Measurements from ENCODE around the gene EFCAB8.
"Not testable (repeated sequence)": the region's sequence is repeated elsewhere in the genome, so short reads cannot be mapped to it uniquely, and the experiment has no call there.

Gene EFCAB8

DNA sequence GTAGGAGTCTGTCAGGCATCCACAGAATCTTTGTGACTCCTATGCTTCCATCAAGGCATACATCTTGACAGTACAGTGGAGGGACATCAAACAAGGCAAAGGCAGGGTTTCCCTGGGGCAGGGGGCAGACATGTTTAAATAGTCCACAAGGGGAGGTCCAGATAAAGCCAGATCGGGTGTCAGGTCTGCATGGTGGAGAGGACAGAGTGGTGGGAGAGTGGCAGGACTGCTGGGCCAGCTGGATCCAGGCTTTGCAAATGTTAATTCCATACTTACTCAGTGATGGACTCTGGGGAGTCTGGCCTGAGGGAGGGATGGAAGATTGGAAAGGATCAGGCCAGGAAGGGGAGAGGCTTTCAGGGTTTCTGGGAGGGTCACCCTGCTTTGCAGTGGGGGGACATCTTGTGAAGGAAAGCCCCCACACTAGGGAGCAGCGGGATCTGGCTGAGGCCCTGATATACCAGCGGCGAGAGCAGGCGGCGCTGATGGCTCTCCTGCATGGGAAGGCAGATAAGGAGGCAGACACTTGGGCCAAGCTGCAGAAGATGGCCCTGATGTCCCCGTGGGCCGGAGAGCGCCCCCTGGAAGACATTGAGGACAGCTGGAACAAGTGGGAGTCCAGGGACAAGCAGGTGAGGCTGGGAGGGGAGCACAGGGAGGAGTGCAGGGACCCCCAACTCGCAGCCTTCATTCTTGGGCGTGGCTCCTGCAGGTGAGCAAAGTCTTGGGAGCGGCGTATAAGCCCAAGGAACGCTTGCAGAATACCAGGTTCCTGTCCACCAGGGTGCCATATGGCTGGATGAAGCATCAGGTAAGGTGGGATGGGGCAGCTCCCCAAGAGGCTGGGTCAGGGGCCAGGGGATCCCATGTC is 100.9 kb downstream of the EFCAB8 start:
- DNase-seq (ENCODE audit: low read depth) = no peak

DNA sequence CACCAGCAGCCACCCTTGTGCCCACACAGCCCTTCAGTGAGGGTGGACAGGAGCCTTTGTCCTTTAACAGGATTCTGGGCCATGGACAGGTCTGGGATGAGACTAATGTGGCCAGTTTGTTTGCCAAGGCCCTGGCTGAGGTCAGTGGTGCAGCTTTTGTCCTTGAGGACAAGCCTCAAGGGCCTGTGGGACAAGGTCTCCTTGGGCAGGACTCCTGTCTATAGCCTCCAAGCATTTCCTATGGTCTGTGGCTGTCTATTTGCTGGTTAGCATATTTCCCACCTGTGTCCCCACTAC is 101.4 kb downstream of the EFCAB8 start:
- DNase-seq (ENCODE audit: low read depth) = no peak

DNA sequence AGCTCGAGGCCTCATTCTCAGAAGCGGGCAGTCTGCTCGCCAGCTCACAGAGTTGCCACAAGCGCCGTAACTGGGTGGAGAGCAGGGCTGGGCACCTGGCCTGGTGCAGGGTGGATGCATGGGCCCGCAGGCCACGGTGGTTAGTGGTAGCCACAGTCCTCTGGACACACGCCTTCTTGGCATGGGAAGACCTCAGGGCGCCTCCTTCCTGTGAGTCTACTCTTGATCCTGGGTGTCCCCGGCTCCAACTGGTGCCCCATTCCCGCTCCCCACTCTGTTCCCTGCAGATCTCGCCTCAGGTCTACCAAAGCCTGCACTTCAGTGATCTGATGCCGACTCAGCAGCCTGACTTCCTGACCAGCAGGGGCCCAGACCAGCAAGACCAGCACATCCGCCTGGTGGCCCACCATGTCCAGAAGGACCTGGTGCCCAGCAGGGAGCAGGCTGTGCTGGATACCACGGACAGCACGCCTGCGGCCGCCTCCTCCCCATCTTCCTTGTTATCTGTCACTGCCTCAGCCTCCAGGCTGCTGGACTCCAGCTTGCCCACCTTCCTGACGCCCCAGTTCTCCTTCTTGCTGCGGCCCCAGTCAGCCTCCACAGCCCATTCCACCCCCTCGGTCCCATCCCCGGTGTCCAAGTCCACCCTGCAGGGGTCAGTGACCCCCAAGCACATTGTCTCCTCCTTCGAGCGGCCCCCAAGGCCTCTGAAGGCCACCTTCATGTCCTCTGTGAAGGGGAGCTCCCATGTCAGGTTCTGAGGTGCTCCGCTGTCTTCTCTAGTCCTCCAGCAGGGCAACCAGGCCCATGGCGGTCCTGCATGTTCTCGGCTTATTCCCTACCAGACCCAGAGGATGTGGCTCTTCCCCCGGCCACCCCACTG is 102.4 kb downstream of the EFCAB8 start:
- no peak for DNase-seq (ENCODE audit: low read depth)

DNA sequence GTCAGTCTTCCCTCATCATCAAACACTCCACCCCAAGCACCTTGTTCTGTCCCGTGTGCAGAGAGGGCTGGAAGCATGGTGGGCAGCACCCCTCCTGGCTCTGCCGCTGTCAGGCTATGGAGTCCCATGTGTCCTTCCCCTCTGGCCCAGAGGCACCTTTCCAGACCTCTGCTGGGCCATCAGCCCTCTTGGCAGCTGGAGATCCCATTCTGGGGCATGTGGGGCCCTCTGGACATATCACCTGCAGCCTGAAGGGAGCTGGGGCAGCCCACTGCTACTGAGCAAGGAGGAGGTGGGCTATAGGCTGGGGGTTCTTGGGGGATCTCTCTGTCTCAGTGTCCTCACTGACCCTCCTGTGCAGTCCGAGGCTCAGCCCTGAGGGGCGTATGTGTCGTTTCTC is 103.3 kb downstream of the EFCAB8 start:
- DNase-seq (ENCODE audit: low read depth) = no peak

DNA sequence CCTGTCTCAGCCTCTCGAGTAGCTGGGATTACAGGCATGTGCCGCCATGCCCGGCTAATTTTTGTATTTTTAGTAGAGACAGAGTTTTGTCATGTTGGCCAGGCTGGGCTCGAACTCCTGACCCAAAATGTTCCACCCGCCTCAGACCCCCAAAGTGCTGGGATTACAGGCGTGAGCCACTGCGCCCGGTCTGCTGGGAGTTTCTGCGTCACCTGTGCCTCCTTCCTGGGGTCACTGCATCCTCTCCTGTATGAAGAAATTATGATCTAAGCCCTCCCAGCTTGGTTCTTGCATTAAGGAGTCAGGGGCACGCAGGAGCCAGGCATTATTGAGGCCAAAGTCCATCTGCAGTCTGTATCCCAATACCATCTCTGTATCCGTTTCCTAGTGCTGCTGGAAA is 103.9 kb downstream of the EFCAB8 start:
- not testable (repeated sequence) for DNase-seq (ENCODE audit: low read depth)

DNA sequence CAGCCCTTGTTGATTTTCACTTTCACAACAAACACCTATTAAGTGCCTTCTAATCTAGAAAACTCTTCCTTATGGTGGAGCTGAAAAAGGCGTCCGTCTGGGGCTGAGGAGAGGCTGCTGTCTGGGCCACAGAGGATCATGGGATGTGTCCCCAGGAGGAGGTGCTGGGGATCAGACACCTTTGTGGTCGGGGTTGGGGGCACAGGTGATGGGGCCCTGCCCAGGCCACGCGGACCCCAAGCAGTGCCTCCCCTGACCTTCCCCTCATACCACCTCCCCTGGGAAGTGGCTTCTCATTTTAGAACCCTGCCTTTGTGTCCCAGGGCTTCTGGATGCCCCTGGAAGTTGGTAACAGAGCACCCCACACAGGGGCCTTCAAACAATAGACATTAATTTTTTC is 104.5 kb downstream of the EFCAB8 start:
- no peak for DNase-seq (ENCODE audit: low read depth)

DNA sequence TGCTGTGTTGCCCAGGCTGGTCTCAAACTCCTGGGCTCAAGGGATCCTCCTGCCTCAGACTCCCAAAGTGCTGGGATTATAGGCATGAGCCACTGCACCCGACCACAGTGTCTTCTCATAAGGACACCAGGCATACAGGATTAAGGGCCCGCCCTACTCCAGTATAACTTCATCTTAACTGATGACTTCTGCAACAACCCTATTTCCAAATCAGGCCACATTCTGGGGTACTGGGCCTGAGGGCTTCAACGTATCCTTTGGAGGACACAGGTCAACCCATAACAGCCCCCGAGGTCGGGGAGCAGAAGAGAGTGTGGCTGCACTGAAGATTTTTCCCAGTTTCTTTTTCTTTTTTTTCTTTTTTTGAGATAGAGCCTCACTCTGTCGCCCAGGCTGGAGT is 105.9 kb downstream of the EFCAB8 start:
- no peak for DNase-seq (ENCODE audit: low read depth)

DNA sequence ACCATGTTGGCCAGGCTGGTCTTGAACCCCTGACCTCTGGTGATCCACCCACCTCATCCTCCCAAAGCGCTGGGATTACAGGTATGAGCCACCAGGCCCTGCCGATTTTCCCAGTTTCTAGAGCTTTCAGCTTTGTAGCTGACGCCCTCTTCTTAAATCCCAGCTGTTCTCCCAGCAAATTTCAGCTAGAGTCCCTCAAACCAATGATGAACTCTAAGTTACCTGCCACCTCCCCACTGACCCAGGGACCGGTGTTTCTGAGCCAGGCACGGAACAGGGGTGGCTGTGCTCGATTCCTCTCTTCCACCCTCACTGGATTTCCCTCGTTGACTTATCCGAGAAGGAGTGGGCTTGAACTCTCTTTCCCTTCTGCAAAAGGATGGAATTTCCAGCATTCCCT is 106.4 kb downstream of the EFCAB8 start:
- DNase-seq (ENCODE audit: low read depth) = no peak

DNA sequence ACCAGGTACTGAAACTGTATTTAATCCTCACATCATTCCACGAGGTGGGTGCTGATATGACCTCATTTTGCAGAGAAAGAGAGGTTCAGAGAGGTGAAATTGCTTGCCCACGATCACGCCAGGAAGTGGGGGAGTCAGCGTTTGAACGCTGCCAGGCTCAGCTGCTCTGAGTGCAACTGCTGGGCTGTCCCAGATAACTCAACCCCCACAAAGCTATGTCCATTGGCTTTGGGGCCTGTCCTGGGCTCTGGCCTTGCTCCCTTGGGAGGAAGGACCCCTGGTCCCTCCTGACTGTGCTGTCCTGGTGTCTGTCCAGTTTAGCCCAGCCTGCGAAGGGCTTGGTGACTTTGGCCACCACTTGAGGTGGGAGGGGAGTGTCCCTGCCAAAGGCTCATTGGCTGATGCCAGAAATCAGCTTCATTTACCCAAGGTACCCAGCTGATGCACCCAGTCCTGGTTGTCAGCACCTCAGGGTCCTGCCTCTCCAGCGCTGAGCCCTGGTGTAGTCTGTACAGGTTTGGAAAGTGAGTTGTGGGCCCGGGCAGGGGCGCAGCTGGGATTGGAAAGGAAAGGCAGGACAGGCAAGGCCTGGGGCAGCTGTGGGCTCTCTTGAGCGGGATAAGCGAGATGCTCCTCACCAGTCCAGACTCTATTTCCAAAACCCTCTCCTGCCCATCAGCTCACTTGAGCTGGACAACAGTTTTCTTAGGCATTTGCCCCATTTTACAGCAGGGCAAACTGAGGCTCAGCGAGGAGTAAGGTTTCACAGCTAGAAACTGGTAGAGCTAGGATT is 107.1 kb downstream of the EFCAB8 start:
- DNase-seq (ENCODE audit: low read depth) = no peak

DNA sequence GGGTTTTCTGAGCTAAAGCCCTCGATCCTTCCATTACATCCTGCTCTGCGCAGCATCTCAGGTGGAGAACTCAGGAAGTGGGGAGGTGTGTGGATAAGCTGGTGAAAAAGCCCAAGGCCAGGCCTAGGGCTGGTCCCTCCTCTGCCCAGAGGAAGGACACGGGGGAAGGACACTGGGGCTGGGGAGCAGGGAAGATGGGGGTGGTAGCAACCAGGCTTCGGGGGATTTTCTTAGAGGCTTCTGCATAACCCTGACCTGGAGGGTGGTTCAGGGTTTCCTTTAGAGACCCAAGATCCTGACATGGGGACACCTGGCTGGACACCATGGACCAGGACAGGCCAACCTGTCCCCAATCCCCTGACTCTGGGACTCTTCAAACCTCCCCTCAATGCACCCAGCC is 107.7 kb downstream of the EFCAB8 start:
- DNase-seq (ENCODE audit: low read depth) = no peak

DNA sequence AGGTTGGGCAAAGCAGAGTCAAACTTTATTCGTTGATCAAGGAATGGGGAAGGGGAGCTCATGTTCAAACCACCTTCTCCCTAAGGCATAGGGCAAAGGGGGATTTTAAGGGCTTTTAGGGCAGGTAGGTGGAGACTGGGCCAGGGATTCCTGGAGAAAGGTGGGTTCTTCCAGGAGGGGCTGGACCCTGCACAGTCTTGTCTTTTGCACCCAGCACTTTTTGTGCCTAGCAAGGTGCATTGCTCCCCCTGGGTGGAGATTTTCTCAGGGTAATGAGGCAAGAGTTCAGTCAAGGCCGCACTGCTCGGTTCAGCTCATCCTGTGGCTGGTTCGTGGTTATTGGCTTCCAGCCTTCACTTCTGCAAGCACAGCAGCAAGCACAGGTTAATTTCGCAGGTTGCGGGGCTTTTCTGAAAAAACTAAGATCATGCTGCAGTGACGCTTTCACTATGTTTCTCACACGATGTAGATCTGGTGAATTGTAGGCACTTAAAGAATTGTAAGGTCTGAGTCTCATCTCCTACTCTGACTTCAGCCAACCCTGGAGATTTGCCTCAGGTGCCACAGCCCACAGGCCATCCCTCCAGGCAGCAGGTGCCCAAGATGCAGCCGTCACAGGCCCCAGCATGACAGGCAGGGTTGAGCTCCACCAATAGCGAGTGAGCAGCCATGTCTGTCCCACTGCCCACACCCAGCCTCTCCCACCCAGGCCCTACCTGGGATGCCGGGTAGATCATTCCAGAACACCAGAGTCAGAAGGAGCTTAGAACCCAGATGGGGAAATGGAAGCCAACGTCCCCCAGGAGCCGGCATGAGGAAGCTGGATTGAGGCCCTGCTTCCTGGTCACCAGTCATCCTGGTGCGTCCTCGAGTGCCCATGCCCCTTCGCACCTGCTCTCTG is 108.4 kb downstream of the EFCAB8 start:
- peak; percentile 60 for DNase-seq (ENCODE audit: low read depth)

DNA sequence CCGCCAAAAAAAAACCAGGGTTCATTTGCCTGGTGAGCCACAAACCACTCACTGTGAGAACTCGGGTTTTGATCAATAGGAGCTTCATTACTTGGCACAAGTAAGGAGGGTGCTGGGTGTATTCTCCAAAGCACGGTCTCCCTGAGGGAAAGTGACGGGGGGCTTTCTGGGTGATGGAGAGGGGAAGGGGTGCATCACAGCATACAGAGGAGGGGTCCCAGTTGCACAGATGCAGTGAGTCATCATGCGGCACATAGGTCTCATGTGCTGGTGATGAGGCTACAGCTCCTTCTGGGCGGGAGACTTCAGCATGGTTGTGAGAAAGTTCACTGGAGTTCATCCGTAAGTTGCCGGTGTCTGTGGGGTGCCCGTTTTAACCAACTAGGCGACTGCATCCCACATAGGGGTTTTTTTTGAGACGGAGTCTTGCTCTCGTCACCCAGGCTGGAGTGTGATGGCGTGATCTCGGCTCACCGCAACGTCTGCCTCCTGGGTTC is 109.3 kb downstream of the EFCAB8 start:
- DNase-seq (ENCODE audit: low read depth) = peak; percentile 74

DNA sequence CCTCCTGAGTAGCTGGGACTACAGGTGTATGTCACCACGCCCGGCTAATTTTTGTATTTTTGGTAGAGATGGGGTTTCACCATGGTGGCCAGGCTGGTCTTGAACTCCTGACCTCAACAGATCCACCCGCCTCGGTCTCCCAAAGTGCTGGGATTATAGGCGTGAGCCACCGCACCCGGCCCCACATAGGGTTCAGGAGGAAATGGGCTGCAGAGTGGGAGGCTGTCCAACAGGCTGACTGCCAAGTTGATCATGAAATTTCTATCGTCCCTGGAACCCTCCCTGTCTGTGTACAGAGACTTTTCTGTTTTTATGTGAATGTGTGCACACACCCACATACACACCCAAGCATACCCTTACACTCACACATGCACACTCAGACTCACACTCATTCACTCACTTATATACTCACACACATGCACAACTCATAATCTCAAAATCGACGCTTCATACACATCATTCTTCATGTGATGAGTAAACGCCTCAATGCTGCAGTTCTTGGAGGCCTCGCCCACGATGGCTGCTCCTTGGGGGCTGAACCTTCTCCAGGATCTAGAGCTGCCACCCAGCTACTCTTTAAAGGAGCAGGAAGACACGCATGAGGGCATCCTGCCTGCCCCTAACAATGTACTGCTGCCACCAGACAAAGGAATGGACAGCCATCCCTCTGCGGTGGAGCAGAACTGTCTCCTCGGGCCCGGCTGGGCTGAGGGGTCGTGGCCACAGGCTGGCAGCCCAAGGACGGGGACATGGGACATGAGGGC is 109.9 kb downstream of the EFCAB8 start:
- DNase-seq (ENCODE audit: low read depth) = no peak

DNA sequence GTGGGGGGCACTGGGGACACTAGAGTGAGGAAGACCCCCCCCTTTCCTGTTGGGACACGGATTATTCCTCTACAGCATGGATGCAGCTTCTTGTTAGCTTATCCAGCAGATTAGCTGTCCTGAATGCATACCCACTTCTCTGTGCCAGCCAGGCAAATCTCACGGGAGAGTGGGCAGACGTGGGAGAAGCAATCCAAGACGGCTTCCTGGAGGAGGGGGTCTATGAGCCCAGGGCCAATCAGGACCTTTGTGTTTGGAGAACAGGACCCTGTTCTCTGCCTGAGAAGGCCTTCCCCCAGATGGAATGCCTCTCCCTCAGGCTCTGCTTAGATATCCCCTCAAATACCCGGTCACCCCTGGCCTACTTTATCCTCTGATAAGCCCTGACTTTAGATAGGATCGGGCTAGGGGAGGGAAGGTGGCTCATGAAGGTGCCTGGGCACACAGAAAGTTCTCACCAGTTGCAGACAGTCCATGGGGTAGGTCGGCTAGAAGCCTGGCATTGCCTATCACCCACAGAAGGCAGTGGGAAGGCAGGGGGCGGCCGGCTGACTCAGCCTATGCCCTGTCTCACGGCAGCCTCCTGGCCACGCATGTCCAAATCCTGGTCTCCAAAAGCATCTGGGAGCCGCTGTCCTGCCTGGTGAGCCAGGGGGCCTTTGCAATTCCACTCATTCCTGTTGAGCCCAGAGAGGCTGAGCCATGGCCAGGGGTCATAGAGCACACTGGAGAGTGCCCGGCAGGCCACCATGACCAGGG is 110.8 kb downstream of the EFCAB8 start:
- DNase-seq (ENCODE audit: low read depth) = no peak

DNA sequence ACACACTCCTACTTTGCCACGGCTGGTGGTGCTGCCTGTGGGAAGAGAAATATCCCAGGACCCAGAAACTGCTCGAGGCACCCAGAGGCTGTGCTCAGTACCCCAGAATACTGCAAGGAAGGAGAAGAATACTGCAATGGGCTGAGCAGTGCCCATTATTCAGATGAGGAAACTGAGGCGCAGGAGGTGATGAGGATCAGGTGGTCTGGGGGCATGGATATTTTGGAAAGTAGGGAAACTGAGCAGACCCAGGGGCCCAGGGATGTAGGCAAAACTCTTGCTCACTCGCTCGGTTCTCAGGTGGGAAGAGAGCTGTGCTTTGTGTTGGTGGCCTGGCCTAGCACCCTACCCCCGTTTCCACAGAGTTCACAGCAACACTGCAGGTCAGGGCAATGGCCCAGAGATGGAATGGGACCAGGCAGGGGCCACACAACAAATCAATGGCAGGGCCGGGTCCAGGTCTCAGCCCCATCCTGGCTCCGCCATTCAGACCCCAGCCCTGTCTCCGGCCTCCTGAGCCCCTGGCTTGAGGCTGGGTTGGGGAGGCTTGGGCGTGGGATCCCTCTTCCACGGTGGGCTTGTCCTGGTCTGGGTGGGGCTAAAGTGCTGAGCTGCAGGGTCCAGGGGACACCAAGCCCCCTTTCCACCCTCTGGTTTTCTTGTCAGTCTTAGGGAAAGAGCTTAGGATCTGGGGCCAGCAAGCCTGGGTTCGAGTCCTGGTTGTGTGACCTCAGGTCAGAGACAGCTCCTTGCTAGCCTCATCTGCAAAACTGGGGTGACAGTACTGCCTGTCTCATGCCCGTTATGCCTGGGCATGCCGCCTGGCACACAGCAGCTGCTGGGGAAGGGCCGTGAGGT is 111.6 kb downstream of the EFCAB8 start:
- no peak for DNase-seq (ENCODE audit: low read depth)

DNA sequence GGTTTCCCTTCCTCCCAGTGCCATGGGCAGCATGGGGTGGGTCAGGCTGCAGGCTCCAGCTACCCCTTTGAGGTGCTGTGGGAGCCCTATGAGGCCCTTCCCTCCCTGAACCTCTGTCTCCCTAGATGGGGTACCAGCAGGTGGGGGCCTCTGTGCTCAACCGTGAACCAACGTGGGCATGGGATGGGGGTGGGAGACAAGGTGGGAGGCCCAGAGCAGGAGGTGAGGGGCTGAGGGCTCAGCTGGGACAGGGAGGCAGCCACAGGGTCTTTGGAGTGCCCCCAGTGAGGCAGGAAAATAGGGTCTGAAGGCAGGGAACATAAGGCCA is 112.2 kb downstream of the EFCAB8 start:
- DNase-seq (ENCODE audit: low read depth) = no peak

DNA sequence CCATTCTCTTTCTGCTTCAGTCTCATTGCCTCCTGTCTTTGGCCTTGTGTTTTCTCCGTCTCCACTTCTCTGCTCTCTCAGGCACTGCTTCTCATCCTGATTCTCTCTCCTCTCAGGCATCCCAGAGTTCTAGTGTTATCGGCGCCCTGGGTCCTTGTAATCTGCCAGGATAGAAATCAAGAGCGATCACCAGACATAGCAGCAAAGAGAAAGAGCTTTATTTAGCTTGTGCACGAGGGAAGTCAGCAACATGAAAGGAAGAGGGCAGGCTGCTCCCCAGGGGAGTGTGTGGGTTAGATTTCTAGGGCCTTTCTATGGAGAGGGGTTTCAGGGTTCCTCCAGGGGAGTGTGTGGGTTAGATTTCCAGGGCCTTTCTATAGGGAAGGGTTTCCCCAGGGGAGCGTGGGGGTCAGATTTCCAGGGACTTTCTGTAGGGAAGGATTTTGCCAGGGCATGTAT is 113.0 kb downstream of the EFCAB8 start:
- DNase-seq (ENCODE audit: low read depth) = no peak

DNA sequence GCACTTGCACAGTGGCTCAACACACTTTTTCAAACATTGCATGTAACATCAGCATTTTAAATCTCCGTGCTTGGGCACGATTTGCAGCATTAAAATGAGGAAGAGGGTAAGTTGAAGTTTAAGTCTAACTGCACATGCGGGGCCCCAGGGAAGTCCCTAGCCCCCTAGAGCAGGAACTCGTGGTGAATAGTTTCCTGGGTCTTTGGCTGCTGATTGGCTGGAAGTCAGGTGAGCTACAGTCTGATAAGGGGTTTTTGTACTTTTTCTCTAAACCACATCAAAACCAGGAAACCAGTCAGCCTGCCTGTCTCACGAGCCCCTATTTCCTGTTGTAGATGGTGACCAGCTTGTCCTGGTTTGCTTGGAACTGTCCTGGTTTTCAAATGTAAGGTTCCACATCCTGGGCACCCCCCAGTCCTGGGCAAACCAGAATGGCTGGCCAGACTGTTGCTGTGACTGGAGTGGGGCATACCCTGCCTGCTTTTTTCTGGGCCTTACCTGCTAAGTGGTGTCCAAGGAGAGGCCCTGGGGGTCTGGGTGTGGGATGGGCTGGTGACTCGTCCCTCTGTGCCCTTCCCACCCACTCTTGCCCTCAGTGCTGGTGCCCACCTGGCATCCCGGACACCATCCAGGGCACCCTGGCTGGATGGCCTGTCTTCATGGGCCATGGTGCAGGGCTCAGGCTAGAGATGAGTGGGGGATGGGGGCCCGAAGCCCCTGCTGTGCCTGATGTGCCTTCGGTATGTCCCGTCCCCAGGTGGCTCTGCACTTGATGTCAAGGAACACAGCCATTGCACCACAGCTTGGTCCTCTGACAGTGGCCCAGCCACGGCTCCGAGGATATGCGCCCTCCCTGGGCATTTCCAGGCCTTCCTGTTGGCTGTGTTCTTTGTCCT is 113.7 kb downstream of the EFCAB8 start:
- peak; percentile 89 for DNase-seq (ENCODE audit: low read depth)

Measured in T-helper 22 cell (primary cell).